Hematopoietic multipotent progenitor cell treated with erythropoietin and hydrocortisone succinate and interleukin-3 and kit ligand, for 17 days (in vitro differentiated cells): ENCODE data around the gene SYTL3.
"Not testable (repeated sequence)": the region's sequence is repeated elsewhere in the genome, so short reads cannot be mapped to it uniquely, and the experiment has no call there.

Experiments
- DNase-seq: peaks from one replicate; pipeline ENCODE4 v3.0.0-alpha.2; 2015; ENCODE audit warnings: low spot score

SYTL3 gene

DNA sequence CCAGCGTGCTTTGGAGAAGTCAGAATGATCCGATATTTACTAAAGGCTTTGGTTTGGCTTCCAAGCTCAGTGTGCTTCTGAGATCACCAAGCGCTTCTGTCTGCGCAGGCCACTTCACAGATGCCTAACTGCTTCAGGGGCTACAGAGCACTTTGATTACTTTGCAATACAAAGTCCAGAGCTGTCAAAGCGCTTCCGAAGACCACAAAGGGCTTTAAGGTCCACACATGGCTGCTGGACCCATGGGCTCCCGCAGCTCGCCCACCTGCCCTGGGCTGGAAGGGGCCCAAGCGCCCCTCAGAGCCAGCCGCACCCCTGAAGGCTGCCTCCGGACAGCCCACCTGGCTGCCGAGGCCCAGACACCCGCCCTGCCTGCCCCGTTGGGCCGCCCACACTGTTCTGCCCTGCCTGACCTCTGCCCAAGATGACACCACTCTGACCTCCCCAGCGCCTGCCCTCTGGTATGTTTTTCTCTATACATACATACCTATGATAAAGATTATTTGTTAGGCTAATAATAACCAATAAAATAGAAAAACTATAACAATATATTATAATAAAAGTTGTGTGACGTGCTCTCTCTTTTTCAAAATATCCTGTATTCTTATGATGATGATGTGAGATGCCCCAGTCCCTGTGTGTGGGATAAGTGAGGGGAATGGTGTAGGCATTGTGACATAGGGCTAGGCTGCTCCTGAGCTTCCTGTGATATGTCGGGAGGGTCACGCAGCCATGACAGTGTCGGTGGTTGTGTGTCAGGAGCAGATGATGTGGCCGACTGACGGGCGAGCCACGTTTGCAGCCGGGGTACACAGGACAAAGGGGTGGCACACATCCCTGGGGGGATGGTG, 27.9 kb upstream of the SYTL3 start:
- DNase-seq: no peak

DNA sequence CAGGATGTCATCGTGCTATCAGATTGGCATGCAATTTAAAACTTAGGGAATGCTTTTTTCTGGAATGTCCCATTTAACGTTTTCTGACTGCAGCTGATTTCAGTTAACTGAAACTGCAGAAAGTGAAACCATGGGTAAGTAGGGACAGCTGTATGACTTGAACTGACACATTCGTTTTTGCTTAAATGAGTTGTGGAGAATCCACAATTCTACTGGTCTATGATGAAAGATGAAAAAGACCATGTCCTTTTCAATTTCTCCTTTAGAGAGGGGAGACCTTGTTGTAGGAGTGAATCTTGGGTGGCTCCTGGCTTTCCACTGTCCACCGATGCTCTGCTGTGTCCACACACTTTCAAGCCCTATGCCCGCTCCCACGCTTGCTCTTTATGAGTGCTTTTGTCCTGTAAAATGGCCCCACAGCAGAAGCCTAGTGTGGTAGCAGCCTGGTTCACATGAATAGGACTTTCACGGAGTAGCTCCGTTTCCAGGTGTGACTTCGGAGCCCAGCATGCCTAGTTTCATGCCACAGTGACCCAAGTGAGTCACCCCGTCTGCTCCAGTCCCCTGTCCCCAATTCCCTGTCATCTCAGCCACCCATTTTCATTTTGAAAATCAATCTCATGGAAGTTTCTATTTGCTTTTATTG, 27.2 kb upstream of the SYTL3 start:
- no peak for DNase-seq

GRCh38 chr6:158624684-158625682, 24.9 kb upstream of the SYTL3 start:
- DNase-seq: no peak

DNA sequence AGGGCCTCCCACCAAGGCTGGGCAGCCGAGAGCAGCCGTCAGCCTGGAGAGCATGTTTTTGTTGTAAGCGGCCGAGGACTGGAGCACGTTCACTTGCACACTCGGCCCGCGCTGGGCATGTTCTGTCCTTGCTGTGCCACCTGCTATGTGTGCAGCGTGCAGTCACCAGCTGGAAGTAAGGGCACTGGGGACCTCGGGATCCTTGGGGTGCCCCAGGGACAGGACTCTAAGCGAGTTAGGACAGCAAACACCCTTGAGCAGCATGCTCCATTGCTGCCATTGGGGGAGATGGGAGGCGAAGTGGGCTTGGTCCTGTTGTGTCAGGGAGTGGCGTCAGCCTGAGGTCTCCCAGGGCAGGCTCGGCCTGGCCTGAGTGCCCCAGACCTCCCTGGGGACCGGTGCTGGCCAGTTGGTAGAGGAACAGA, 24.0 kb upstream of the SYTL3 start:
- DNase-seq: no peak

DNA sequence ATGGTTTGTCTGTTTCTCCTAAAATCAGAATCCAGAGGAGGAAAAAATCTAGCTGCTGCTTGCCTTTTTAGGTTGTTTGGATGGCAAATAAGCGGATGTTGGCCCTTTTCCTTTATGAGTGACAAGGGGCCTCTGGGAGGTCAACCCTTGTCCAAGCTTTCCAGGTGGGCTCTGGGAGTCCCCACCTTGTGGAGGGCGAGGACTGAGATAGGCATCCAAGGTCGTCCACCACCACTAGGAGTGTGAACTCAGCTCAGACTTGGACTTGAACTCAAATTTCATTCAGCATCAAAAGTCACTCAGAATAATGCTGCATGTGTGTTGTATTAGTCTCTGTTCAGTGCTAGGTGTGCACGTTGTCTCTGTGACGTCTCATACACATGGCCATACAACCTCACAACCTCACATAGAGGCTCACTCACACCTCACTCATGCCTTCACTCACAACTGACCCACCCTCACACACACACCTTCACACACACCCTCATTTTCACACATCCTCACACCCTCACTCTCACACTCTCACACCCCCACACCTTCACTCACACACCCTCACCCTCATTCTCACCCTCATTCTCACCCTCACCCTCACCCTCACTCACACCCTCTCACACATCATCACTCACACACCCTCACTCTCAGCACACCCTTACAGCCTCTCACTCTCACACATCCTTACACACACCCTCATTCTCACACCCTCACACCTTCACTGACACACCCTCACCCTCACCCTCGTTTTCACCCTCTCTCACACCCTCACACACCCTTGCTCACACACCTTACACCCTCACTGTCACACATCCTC, 23.3 kb upstream of the SYTL3 start:
- no peak for DNase-seq

GRCh38 chr6:158627168-158627939, 22.5 kb upstream of the SYTL3 start:
- no peak for DNase-seq

GRCh38 chr6:158627940-158628211, 22.0 kb upstream of the SYTL3 start:
- no peak for DNase-seq

DNA sequence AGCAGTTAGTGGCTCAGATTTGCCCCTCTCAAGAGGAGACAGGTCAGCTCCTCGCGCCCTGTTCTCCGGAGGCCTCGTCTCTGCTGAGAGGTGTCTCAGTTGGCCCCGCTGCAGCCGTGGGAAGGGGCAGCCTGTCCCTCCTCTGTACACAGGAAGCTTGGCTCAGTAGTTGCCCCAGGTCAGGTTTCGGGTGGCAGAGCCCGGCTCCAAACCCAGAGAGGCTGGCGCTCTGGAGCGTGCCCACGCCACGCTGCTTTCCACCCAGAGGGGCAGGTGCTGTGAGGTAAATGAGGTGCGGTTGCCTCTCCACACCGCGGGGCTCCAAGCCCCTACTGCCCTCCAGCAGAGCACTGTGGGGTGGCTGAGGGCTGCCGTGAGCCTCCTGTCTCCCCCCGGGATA, 21.3 kb upstream of the SYTL3 start:
- DNase-seq: no peak

DNA sequence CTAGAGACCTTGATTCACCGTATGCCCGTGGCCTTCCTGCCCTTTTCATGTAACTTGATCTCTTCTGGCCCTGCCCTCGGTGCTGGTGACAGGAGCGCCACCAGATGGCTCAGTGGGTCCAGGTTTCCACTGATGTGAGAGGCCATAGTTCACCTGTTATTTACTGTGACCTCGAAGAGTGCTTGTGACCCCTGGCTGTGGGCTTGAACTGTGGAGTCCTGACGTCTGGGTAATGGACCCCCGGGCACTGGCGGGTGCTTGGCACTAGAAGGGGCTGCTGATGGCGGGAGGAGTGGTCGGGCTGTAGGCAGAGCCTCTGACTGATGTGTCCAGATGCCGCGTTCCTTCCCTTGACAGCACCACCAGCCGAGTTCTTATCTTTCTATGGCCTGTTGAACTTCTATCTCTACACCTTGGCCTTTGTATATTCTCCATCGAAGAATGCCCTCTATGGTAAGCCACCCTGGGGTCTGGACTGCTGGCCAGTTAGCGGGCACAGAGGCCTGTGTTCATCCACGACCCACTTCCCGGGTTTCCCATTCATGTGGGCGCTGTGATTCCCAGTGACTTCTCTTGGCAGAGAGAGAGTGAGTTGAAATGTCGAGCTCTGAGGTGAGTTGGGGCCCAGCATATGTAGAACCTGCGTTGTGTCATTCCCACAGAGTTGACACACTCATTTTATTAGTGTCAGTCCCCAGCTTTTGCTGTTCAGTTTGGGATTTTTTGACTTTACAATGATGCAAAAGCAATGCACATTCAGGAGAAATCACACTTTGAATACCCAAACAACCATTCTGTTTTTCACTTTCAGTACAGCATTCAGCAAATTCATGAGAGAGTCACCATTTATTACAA, 20.3 kb upstream of the SYTL3 start:
- DNase-seq: no peak

- no peak for DNase-seq
These were observed 18.8 kb upstream of the SYTL3 start for GRCh38 chr6:158630938-158631616.

DNA sequence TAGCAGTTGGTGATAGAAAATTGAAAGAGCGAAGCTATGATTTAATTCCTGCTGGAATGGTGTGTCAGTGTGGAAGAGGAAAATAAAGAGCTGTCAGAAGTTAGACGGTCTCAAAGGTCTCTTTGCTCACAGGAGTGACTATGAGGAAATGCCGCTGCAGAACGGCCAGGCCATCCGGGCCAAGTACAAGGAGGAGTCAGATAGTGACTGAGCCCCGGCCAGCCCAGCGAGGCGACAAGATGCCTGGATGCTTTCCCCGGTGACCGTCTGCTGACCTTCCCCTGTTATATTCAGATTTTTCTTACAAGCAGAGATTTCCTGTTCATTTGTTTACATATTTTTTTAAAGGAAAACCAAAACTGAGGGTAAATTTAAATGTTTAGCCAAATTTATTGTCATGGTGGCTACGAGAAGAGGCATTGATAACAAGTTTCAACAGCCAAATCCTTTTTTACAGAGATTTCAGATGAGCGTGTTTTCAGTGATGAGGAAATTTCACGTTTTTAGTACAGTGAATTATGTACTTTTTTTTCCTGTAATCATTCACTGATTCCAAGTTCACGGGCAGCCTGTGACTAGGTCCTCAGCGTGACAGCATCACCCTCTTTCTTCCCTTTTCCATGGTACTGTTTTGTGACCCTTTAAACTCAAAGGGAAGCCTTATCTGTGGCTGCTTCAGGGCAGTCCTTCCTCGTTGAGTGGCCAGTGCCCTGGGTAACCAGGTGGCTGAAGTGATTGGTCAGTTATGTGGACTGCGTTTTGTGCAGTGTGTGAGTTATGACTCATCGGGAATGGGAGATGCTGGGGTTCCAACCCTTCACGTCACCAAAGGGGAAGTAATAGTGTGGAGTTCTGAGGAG, 17.9 kb upstream of the SYTL3 start:
- DNase-seq: no peak

GRCh38 chr6:158632538-158633119, 17.2 kb upstream of the SYTL3 start:
- not testable (repeated sequence) for DNase-seq

DNA sequence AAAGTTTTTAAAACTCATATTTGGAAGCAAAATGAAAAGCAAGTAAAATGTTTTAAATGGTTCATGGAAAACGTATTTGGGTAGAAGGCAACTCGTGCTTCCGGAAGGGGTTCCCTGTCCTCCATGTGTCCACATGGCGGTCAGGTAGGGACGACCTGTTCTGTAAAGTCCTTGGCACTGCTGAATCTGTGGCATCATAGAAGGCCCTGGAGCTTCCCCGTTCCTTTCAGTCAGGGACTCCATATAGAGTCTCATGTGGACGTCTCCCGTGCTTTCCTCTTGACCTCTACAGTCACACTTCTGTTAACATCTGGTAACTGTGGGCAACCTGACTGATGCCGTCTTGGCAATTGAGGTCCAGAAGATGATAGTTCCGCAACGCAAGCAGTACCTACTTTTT, 16.7 kb upstream of the SYTL3 start:
- no peak for DNase-seq

DNA sequence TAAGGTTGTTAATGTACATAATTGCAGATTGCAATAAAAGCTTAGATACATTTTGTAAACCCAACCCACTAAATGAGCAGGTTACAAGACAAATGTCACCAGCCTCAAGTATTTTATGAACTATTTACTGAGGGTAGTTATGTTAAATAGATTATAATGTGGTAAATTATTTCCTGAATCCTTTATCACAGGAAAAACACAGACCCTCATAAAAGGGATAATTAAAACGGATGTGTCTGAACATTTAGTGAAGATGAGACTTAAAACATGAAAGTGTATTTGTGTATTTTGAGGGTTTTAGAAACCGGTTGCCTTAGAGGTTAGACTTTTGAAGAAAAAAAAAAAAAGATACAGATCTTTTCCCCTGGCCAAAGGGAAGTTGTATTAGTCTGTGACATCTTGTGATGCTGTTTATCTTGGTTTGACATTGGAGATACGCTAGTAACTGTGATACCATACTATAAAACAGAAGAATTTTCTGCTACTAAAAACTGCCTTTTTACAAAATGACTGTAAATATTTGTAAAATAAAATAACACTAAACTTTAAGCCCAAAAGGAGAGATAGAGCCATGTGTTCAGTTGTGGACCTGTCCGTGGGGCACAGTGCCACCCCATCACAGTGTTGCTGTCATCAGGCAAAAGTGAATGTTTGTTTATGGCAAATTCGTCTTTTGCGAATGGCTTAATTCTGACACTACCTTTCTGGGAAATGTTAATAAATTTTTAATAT, 15.0 kb upstream of the SYTL3 start:
- DNase-seq: no peak

DNA sequence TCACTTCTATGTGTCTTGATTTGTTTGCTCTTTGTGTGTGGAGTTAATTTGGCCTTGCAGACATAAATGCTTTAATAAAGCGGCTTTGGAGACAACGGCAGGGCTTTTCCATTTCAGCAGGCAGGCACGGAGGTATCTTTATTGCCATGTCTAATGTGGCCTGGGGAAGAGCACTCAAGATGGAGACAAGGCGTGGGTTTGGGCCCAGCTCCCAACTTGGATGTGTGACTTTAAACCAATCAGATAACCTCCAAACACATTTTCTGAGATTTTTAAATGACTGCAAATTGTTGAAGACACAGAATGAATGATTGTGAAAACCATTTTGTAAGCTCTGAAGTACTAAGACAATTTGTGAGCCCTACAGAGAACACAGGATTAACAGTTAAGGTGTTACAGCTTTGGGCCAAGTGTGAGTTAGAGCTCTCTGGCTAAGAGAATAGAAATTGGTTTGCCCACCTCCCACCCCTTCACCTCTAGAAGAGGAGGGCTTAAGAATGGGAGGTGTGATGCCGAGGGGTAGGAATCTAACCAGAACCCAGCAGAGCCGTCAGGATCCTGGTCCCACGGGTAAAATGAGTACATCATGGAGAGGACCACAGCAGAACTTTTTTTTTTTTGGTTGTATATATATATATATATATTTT, 14.3 kb upstream of the SYTL3 start:
- no peak for DNase-seq

DNA sequence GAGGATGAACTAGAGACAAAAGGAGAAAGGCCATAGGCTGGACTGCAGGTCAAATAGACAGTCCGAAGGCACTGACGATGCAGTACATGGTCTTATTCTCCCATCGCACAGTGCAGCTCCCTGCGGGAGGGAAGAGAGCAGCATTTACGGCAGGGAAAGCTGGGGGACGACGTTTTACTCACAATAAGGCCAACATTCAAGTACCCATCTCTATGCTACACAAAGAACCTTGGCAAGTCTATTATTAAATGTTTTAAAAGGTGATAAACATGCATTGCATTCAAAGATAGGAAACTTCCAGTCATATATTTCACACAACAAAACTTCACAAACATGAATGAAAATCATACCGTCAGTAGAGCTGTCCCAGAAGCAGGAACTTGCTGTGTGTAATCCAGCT, 13.1 kb upstream of the SYTL3 start:
- no peak for DNase-seq

- no peak for DNase-seq
These were observed 11.5 kb upstream of the SYTL3 start for GRCh38 chr6:158638324-158638854.
